ENCODE measurements around the gene RPL37.
"Not testable (repeated sequence)": the region's sequence is repeated elsewhere in the genome, so short reads cannot be mapped to it uniquely, and the experiment has no call there.

Gene RPL37

DNA sequence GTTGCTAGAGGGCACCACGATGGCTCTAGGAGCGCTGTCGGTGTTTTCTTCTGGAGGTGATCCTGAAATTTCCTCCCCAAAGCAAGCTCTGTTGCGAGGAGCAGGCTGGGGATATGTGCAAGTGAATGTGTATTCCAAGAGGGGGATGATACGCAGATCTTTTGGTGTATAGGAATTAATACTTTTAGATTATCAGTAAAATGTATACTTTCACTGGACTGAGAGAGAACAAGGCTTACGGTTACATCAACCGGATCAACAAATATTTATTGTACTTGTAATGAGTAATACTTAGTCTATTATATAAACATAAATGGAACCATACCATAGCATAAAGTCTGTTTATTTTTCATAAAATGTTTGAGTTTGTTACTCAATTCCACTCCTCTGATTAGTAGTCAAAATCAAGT lies 36.2 kb downstream of the RPL37 start:
- Histone ChIP-seq H3K27ac (peak overlapping the region in 20 of 21 experiments; percentile 41 to 96 (median 91)), H3K4me3 (peak overlapping the region; percentile 73 to 100 (median 98))

DNA sequence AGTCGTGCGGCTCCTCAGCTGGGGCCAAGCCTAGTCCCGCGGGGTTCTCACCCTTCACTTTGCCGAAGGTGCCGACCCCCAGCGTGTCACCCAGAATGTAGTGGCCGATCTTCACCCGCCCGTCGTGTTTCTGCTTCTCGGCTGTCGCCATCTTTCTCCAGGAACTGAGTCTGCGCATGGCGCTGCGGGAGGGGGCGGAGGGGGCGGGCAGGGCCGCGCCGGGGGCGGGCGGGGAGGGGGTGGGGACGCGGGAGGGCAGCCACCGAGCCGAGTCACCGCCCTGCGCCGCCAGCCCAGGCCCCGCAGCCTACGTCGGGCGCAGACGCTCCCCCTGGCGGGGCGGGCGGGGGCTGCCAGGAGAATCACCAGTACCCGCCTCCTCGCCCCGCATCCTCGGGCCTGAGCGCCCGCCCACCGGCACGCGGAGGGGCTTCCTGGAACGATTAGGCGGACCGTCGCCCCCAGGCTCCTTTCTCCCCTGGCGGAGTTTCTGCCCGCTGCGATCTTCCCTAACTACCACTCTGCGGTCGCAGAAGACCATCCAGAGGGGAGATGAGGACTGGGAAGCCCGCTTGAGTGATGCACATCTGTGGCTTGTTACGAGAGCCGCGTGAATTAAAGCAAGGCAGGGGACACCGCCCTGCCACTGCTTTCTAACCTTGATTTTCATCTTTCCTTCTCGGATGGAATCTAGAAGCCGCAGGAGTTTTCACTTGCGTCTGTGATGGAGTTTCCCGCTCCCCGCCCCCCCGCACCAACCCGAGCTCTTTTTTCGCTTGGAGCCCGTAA lies 36.8 kb downstream of the RPL37 start, which contains the start of gene PRKAA1:
Gene PRKAA1 (minus strand): TSS at position 363 of the 789 bp plus-strand sequence. CDS start 185 bp downstream, at position 178.
- Histone ChIP-seq H3K4me3 (peak within 1 kb of the TSS; percentile 73 to 100 (median 98)), H3K27ac (peak within 1 kb of the TSS; percentile 65 to 96 (median 91))

DNA sequence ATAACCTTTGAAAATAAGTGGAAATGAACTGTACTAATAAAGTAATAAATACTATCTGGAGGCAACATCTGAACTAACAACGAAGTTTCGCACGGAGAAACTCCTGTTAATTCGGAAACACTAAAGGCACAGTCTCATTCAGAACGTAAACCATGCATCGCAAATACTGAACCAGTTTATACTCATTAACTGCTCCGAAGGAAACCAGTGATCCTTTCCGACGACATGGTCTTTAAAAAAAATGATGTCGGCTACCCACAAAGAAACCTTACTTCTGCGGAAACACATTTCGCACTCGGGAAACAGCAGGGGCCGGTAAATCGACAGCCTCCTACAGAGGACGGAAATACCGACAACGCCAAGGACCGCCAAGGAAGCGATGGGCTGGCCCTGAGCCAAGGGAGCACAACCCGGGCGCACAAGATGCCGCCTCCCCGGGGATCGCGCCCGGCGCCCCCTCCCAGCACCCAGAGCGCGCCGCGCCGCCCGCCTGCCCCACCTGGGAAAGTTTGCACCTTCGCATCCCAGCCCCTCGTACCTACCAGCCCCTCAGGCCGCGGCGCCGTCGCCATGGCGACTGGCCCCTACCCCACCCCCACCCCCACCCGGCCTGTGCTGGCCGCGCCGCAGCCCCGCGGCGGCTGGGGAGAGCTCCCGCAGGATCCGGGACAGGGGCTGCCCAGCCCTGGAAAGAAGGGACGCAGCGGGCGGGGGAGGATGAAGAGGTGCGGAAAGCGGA lies 37.6 kb downstream of the RPL37 start:
- Histone ChIP-seq H3K4me3 (peak overlapping the region; percentile 73 to 100 (median 98)), H3K27ac (peak overlapping the region; percentile 65 to 96 (median 91))

DNA sequence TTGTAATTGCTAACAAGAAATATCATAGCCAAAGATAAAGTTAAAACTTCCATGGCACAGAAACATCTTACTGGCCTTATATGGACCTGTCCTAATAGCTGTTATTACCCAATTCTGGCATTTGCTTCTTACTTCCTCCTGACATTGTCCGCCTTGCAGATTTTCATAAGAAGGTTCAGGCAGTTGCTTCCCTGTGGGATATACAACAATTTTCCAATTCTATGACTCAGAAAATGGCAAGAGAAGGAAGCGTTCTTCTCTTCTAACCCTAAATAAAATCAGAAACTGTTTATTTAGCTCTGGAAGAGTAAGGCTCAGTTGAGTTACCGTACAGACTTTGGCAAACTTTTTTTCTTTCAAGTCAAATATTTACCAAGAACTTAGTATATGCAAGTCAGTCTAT lies 38.5 kb downstream of the RPL37 start:
- Histone ChIP-seq H3K27ac (peak overlapping the region in 6 of 21 experiments; percentile 33 to 92 (median 90)), H3K4me3 (peak overlapping the region in 5 of 7 experiments; percentile 89 to 100 (median 98))

DNA sequence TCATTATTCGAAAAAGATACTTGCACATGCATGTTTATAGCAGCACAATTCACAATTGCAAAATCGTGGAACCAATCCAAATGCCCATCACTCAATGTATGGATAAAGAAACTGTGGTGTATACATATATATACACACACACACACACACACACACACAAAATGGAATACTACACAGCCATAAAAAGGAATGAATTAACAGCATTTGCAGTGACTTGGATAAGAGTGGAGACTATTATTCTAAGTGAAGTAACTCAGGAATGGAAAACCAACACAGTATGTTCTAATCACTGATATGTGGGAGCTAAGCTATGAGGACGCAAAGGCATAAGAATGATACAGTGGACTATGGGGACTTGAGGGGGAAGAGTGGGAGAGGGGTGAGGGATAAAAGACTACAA lies 40.1 kb downstream of the RPL37 start:
- not testable (repeated sequence) for H3K27ac ChIP-seq, H3K4me3 ChIP-seq

DNA sequence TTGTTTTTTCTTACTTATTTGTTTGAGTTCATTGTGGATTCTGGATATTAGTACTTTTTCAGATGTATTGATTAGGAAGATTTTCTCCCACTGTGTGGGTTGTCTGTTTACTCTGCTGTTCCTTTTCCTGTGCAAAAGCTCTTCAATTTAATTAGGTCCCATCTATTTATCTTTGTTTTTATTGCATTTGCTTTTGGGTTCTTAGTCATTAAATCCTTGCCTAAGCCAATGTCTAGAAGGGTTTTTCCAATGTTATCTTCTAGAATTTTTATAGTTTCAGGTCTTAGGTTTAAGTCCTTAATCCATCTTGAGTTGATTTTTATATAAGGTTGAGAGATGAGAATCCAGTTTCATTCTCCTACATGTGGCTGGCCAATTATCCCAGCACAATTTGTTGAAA lies 40.7 kb downstream of the RPL37 start:
- not testable (repeated sequence) for H3K27ac ChIP-seq, H3K4me3 ChIP-seq

DNA sequence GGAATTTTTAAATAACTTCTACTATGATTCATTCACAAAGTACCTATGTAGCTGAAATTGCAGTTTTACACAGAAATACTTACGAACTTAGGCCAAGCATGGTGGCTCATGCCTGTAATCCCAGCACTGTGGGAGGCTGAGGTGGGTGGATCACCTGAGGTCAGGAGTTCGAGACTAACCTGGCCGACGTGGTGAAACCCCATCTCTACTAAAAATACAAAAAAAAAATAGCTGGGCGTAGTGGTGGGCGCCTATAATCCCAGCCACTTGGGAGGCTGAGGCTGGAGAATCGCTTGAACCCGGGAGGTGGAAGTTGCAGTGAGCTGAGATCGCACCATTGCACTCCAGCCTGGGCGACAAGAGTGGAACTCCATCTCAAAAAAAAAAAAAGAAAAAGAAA lies 42.3 kb downstream of the RPL37 start:
- H3K4me3 ChIP-seq: not testable (repeated sequence)

DNA sequence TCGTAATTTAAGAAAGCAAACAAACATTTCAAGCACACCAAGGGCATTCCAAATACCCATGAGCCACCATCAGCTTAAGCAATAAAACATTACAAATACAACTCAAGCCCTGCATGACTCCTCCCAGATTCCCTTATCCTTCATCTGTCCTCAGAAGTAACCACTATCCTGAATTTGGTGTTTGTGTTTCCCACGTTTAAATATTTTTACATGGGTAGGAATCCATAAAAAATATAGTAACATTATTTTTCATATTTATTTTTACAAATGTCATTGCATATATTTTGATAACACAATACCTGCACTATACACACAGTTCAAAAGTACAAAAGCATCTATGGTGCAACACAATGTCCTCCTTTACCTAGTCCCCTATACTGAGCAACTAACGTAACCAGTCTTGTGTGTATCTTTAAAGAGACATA lies 43.3 kb downstream of the RPL37 start:
- H3K27ac ChIP-seq: peak overlapping the region in 1 of 21 experiments; percentile 11
- no peak overlapping the region for H3K4me3 ChIP-seq

More for the DNA sequence above, 42.3 kb downstream of the RPL37 start:
- not testable (repeated sequence) for H3K27ac ChIP-seq

DNA sequence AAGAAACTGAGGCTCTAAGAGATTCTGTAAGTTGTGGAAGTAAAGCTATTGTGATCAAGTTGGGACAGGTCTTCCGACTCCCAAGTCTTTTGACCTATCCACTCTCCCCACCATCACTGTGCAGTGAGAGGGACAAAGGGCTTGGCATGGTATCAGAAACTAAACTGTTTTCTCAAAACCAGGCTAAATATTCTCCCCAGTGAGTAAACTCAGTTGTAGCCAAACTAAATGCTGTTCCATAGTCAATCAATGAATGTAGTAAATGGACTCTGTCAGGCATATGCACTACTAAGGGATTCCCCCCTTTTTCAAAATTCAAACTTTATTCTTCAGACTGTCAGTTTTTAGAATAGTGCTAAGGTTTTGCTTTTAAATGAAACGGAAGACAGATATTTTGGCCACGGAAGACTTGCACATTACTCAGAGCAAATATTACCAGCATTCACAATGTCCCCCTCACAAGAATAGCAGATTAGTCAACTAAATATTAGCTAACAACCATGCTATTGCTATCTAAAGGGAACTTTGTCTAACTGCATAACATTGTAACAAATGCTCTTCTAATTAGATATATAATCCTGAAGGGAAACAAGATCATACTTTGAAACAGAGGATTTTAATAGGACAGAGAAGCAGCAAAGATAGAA lies 44.0 kb downstream of the RPL37 start:
- Histone ChIP-seq H3K4me3 (no peak overlapping the region), H3K27ac (peak overlapping the region in 1 of 21 experiments; percentile 11)

DNA sequence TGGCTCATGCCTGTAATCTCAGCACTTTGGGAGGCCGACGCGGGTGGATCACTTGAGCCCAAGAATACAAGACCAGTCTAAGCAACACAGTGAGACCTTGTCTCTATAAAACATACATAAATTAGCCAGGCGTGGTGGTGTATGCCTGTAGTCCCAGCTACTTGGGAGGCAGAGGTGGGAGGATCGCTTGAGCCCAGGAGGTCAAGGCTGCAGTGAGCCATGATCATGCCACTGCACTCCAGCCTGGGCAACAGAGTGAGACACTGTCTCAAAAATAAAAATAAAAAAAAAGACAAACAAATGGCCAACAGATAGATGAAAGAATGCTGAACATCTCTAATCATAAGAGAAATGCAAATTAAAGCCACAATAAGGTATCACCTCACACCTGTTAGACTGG lies 46.1 kb downstream of the RPL37 start:
- not testable (repeated sequence) for H3K4me3 ChIP-seq, H3K27ac ChIP-seq

DNA sequence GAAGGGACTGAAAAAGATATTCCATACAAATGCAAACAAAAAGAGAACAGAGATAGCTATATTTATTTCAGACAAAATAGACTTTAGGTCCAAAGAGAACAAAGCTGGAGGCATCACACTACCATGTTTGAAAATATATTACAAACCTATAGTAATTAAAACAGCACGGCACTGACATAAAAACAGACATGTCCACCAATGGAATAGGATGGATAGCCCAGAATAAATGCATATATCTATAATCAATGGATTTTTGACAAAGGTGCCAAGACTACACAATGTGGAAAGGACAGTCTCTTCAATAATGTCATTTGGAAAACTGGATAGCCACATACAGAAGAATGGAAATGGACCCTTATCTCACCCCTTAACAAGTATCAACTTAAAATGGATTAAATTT lies 47.0 kb downstream of the RPL37 start:
- Histone ChIP-seq H3K4me3 (no peak overlapping the region), H3K27ac (no peak overlapping the region)

DNA sequence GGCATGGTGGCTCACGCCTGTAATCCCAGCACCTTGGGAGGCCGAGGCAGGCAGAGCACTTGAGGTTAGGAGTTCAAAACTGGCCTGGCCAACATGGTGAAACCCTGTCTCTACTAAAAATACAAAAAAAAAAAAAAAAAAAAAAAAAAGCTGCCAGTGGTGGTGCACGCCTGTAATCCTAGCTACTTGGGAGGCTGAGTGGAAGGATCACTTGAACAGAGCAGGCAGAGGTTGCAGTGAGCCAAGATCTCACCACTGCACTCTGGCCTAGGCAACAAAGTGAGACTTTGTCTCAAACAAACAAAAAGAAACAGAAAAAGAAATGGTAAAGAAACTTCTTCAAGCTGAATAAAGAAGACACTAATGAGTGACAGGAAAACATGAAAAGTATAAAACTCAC lies 48.4 kb downstream of the RPL37 start:
- H3K4me3 ChIP-seq, H3K27ac ChIP-seq: not testable (repeated sequence)

DNA sequence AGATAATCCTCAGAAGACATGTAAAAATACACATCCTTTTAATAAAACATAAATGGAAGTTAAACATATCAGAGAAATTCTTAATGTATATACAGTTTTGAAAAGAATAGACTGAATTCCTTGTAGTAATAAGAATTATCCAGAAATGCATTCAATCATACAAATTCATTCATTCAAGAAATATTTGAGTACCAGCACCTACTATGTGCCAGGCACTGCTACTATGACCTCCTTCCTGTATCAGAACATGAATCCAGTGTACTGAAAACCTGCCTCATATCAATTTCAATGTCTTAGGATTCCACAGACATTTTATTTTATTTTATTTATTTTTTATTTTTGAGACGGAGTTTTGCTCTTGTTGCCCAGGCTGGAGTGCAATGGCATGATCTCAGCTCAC lies 50.1 kb downstream of the RPL37 start:
- Histone ChIP-seq H3K4me3 (no peak overlapping the region), H3K27ac (no peak overlapping the region)

DNA sequence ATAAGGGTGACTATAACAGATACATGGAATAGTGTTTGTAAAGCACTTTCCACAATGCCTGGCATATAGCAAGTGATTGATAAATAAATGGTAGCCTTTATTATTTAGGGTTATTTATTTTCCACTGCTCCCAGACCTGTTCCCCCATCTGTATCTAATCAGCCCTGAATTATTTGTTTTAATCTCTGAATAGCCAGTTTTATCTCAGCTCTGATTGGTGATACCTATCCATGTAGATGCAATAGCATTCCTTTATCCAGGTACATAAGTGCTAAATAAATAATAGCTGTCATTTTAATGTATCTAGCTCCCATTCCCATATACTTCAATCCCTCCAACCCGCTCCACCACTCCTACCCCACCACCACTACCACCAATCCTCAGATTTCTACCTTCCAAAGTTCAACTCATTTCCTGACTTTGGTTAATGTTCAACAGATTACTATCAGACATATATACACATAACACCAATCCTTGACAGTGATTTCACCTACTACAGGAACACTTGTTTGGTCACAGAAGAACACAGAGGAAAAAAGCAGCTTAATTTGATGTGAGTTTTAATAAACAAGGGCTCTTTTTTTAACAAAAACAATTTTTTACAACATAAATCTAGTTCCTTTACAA lies 50.9 kb downstream of the RPL37 start:
- Histone ChIP-seq H3K4me3 (no peak overlapping the region), H3K27ac (no peak overlapping the region)

DNA sequence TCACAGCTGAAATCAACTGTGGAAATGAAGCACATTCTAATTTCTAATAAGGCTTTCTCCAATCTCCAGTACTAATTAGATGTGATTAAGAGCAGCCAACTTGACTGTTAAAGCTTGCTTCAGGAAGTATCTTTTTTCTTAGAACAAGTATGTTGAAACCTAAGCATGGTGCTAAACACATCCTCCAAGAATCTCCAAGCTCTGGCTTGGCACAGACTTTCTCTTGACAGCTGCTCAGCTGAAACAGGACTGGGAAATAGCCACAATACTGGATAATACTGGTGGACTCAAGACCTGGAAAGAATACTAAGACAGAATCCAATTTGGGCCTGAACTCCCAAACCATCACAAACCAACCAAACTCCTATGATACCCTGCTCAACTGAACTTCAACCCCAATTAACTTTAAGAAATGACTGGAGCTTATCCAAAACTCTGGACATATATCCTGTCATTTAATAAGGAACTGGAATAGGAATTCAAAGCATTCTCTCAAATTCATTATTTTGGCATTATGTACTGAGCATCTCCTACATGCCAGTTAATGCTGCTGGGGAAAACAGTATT lies 53.1 kb downstream of the RPL37 start:
- Histone ChIP-seq H3K27ac (no peak overlapping the region), H3K4me3 (no peak overlapping the region)

DNA sequence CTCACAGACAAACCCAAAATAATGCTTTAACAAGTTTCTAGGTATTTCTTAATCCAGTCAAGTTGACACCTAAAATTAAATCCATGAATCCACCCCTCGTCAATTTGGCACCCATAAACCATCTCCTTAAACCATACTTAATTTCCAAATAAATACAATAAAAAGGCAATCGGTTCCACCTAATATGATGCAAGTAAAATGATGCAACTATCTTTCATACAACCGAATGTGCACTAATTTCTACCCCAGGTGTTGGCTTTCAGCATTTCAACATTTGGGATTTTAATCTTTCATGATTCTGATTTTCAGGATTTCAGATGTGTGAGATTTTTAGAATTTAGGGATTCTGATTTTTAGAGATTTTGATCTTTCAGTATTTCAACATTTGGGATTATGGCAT lies 54.2 kb downstream of the RPL37 start:
- Histone ChIP-seq H3K4me3 (no peak overlapping the region), H3K27ac (no peak overlapping the region)

DNA sequence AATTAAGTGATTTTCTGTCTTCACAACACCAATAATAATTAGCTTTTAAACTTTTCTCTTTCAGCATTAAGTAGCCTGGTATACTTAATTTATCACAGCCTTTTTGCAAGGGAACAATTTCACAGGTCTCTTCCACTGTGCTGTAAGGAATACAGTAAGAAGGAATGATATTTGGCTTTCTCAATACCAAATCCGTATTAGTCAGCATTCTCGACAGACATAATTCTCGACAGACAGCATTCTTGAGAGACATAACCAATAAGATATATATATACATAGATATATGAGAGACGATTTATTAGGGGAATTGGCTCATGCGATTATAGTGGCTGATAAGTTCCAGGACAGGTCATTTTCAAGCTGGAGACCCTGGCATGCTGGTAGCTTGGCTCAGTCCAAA lies 54.8 kb downstream of the RPL37 start:
- H3K4me3 ChIP-seq: no peak overlapping the region
- no peak overlapping the region for H3K27ac ChIP-seq

DNA sequence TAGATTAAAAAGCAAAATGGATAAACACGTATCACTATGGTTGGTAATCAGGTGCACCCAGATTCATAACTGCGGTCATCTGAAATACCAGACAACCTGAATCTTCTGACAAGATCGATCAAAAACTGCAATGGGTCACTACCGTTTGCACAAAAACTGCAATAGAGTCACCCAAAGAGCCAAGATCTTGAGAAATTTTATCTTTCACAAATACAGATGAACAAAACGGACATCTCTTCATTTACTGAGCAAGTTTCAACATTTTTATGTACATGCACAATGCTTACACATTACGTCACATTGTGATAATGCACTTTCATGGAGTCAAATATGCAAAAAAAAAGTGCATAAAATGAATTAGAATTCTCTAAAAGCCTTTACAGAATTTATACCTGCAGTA lies 55.5 kb downstream of the RPL37 start:
- H3K4me3 ChIP-seq: no peak overlapping the region

DNA sequence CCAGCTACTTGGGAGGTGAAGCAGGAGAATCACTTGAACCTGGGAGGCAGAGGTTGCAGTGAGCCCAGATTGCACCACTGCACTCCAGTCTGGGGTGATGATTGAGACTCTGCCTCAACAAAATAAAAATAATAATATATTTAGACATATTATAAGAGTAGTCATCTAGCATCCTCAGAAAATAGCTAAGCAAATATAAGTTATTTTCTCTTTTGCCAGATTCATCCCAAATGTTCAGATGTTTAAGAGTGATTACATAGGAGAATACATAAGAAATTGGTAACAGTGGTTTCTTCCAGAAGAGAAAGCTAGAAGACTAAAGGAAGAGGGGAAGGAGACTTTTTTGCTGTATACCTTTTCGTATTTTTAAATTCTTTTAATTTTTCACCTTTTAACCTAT lies 56.9 kb downstream of the RPL37 start:
- Histone ChIP-seq H3K4me3 (no peak overlapping the region), H3K27ac (no peak overlapping the region)

More for the DNA sequence above, 55.5 kb downstream of the RPL37 start:
- no peak overlapping the region for H3K27ac ChIP-seq

DNA sequence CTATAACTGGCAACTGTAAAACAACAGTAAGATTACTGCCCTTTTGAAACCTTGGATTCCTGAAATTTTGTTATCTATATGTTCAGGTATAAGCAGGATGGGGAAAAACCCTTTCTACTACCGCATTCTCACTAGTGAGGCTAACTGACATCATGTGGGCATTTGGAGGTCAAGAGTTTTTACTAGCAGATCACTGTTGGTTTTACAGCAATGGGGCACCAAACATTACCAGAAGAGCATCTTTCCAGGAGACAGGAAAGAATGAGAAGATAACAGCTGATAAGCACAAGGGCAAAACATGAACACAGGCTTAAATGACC lies 58.4 kb downstream of the RPL37 start:
- Histone ChIP-seq H3K4me3 (no peak overlapping the region), H3K27ac (no peak overlapping the region)

Data from skin epidermis (tissue), 12 donors.